GM10248 (cell line): Measurements from ENCODE around the gene MYO7A.

Experiments
- CTCF ChIA-PET: fragments of 300-600 bp; sonication (Branson Sonifier 250); formaldehyde crosslinking; extraction: SDS; loops from one replicate; lab custom pipeline; 2021; ENCODE audit warnings: antibody characterized with exemption; lab: Yijun Ruan, JAX
- POLR2A ChIA-PET: fragments of 350-650 bp; sonication (Branson Sonifier 250); formaldehyde crosslinking; extraction: SDS; loops from one replicate; lab custom pipeline; 2020; ENCODE audit warnings: antibody characterized with exemption; lab: Yijun Ruan, JAX
- DNase-seq: peaks from one replicate; pipeline ENCODE4 v3.0.0; 2012; ENCODE audit errors: extremely low spot score
- TF ChIP-seq, protein P1 (sequence below): IDR thresholded peaks from 2 replicates; pipeline ENCODE4 v1.5.1; 2012; ENCODE audit warnings: mild to moderate bottlenecking, low read depth; ENCODE audit errors: extremely low read depth, missing control alignments, control extremely low read depth

Gene MYO7A

DNA sequence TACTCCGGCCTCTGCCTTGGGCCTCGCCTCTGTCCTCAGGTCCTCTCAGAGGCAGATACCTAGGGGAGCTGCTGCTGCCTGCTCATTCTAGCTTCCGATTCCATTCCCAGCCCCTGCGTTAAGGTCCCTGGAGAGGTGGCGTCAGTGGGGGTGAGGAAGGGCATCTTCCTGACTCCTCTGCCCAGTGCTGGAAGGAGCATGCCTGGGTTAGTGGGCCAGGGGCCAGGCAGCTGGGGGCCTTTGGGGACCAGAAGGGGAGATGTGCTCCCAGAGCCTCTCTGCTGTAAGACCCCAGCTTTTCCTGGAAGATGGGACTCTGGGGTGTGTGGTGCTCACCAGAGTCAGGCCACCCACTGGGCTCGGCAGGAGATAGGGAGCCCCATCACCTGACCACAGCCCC, 3.6 kb upstream of the MYO7A start:
- ChIA-PET CTCF (no interaction called here), POLR2A (no interaction called here)
- no peak for DNase-seq
- TF ChIP-seq, protein P1, sequence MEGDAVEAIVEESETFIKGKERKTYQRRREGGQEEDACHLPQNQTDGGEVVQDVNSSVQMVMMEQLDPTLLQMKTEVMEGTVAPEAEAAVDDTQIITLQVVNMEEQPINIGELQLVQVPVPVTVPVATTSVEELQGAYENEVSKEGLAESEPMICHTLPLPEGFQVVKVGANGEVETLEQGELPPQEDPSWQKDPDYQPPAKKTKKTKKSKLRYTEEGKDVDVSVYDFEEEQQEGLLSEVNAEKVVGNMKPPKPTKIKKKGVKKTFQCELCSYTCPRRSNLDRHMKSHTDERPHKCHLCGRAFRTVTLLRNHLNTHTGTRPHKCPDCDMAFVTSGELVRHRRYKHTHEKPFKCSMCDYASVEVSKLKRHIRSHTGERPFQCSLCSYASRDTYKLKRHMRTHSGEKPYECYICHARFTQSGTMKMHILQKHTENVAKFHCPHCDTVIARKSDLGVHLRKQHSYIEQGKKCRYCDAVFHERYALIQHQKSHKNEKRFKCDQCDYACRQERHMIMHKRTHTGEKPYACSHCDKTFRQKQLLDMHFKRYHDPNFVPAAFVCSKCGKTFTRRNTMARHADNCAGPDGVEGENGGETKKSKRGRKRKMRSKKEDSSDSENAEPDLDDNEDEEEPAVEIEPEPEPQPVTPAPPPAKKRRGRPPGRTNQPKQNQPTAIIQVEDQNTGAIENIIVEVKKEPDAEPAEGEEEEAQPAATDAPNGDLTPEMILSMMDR, result no peak

DNA sequence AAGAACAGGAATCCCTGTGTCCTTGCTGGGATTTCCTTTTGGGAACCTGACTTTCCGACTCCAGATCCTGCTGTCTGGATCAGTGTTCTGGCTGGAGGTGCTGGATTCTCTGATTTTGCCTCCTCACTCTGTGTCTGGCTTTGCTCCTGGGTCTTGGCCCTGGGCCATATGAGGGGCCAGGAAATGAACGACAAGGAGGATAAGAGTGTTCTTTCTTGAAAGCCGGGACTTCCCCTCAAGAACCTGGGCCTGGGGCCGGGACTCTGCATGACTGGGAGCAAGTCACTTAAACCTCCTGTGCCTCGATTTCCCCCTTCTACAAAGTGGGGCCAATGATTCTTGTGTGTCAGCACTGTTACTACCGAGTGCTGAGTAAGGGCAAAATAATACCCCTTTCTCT, 2.9 kb upstream of the MYO7A start:
- TF ChIP-seq, protein P1, result no peak
- POLR2A ChIA-PET, result no interaction called here
- no peak for DNase-seq
- CTCF ChIA-PET, result interaction anchor here (2.7 to 5.8 kb wide), 2 partner anchors 63 to 494 kb away, joined by 19 to 58 read pairs; no protein-coding TSS in a partner anchor

DNA sequence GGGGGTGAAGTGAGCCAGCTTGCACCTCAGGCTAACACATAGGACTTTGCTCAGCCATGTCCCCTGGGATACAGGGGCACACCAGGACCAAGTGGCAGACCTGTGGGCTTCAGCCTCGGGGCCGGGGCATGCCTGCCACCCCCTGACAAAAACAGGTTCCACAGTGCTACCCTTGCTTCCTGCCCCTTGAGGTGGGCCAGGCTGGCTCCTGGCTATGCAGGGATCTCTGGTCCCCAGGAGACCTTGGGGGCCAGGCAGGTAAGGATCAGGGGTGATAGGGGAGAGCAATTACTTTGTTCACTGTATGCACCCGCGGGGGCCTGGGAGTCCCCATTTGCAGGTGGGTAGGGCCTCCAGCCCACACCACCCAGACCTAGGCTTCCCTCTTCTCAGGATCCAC, 2.4 kb upstream of the MYO7A start:
- TF ChIP-seq, protein P1, result no peak
- ChIA-PET CTCF (interaction anchor here (2.7 to 5.8 kb wide), 2 partner anchors 63 to 494 kb away, joined by 19 to 58 read pairs; no protein-coding TSS in a partner anchor), POLR2A (no interaction called here)
- no peak for DNase-seq

DNA sequence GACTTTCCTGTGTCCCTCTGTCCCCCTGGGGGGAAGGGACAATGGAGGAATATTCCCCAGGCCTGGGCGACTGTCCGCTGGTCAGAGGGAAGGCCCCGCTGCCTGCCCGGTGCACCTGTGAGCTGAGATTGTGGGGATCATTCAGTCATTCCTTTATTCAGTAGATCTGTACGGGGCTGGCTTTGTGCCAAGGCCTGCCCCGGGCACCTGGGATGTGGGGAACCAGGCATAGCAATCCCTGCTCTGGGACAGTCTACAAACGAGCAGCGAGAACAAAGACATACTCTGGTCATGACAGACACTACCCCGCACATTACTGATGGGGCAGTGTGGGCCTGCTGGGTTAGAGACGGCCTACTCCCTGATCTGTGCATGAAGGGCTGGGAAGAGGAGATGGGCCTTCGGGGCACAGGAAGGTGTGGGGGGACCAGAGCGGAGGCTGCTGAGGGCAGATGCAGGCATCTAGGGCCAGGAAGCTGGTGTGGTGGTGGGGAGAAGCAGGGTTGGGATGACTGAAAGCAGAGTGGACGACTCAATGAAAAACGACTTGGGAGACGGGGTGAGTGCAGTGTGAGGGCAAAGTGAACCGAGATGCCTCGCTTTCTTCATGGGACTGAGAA, 1.8 kb upstream of the MYO7A start:
- POLR2A ChIA-PET, result no interaction called here
- CTCF ChIA-PET, result interaction anchor here (0.7 to 5.8 kb wide), 30 partner anchors 11 to 493 kb away, joined by 3 to 58 read pairs (median 6); no protein-coding TSS in a partner anchor
- DNase-seq, result no peak
- TF ChIP-seq, protein P1, result no peak

DNA sequence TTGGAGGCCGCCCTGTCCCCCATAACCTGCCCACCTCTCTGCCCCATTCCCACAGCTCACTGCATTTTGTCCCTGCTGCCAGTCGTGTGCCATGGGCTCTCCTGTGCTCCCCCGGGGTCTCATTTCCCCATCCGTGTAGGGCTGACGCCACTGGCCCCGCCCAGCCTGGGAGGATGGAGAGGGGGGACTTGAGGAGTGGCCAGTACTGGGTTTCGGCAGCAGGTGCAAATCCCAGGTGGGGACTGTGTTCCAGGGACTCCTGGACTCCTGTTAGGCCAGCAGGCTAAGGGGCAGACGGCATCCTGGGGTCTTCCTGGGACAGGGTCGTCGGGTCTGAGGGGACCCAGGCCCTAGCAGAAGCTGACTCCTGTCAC, 1.2 kb upstream of the MYO7A start:
- TF ChIP-seq, protein P1, result peak; percentile 10
- no peak for DNase-seq
- CTCF ChIA-PET, result interaction anchor here (0.7 to 5.8 kb wide), 46 partner anchors 10 to 919 kb away, joined by 3 to 58 read pairs (median 4); partner anchors contain the start of gene OMP
- POLR2A ChIA-PET, result no interaction called here

DNA sequence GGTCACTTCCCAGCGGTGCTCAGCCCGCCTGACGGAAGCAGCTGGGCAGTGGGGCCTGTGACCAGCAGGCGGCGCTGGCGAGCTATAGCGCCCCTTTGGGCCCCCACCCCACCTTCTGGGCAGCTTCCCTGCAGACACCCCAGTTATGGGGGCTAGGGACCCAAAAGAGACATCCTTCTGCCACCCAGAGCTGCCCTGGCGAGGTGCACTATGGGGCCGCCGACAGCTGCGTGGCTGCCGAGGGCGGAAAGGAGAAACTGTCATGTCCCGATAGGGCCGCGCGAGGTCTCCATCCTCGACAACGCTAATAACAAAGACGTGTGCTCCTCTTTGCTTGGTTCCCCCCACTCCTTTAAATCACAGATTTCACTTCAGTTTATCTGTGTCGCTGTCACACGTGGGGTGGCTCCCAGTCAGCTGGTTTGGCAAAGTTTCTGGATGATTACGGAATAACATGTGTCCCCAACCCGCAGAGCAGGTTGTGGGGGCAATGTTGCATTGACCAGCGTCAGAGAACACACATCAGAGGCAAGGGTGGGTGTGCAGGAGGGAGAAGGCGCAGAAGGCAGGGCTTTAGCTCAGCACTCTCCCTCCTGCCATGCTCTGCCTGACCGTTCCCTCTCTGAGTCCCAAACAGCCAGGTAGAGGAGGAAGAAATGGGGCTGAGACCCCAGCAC, 673 bp upstream of the MYO7A start:
- peak; percentile 78 for DNase-seq
- ChIA-PET POLR2A (no interaction called here), CTCF (interaction anchor here (0.7 to 5.8 kb wide), 48 partner anchors 10 to 918 kb away, joined by 3 to 58 read pairs (median 4); partner anchors contain the start of gene OMP)
- TF ChIP-seq, protein P1, result peak; percentile 98
